ENCODE results near the gene AKR1B15.
"Not testable (repeated sequence)": the region's sequence is repeated elsewhere in the genome, so short reads cannot be mapped to it uniquely, and the experiment has no call there.

Gene AKR1B15

DNA sequence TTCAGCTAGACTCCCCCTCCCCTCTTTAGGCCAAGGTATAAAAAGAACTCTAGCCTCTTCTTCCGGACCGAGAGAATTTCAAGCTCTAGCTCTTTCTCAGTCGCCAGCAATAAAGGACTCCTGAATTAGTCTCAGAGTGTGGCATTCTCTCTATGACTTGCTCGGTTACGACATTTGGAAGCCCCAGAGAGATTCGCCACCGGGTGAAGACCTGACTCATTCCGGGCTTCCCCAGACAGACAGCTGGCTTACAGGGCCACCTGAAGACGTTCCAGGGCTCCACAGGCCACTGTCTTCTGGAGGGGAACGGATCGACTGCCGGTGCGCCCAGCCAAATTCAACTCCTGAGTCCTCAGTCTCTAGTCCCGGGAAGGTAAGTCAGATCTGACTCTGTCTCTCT, at the start of gene AKR1B15:
TSS of gene AKR1B15 (plus strand) at position 234 of the 400 bp plus-strand sequence. CDS start 15,510 bp downstream, outside the sequence.
- no peak for DNase-seq

DNA sequence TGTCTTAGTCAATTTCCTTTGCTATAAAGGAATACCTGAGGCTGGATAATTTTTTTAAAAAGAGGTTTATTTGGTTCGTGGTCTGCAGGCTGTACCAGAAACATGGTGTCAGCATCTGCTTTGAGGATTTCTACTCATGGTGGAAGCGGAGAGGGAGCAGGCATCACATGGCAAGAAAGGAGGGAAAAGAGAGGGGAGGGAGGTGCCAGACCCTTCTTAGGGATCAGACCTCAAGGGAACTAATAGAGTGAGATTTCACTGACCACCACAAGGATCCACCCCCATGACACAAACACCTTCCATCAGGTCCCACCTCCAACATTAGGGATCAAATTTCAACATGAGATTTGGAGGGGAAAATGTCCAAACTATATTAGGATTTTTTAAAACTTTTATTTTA, 48.5 kb upstream of the AKR1B15 start:
- no peak for DNase-seq

DNA sequence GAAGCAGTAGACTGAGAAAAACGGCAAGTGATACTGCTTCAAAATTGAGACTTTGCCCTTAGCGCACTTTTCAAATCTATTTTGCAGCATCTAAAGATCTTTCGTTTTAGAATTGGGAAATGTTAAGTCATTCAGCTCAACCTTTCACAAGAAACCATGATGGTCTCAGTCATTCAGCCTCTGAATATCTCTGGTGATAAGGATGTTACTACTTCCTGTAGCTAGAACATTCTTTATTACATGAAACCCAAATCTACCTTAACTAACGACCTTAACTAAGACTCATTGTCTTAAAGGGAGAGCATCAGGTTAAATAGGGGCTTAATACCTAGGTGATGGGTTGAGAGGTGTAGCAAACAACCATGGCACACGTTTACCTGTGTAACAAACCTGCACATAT, 47.9 kb upstream of the AKR1B15 start:
- no peak for DNase-seq

DNA sequence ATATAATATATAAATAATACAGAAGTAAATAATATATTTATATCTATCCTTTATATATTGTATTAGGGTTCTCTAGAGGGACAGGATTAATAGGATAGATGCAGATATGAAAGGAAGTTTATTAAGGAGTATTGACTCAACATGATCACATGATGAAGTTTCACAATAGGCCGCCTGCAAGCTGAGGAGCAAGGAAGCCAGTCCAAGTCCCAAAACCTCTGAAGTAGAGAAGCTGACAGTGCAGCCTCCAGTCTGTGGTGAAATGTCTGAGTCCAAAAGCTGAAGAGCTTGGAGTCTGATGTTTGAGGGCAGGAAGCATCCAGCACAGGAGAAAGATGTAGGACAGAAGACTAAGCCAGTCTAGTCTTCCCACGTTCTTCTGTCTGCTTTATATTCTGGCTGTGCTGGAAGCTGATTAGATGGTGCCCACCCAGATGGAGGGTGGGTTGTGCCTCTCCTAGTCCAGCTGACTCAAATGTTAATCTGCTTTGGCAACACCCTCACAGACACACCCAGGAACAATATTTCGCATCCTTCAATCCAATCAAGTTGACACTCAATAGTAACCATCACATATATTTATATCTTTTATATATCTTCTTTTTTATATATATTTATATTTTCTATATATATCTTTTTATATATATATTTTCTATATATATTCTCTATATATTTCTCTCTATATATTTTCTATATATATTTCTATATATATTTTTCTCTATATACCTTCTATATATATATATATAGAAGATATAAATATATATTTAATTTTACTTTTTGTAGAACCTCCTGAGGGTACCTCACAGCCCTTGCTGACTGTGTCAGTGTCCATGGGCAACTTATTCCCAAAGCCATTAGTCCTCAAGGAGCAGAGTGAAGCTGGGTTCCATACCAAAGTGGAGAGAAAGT, 46.2 kb upstream of the AKR1B15 start:
- DNase-seq, result no peak

DNA sequence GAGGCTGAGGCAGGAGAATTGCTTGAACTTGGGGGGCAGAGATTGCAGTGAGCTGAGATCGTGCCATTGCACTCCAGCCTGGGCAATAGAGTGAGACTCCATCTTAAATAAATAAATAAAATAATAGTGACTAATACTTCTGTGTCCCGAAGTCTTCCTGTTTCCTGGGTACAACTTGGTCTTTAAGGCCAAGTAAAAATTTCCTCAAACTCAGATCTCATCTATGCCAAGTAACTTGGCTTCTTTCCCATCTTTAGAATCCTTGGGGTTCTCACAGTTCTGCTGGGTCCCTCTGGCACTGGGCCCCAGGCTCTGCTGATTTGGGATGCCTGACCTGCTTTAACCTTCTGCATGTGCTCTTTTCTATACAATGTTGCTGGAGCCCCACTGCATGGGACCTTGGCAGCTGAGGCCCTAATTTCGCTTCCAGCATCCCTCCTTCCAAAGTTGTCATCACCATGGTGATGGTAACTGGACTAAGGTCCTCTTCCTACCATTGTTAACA, 44.2 kb upstream of the AKR1B15 start:
- DNase-seq, result no peak

DNA sequence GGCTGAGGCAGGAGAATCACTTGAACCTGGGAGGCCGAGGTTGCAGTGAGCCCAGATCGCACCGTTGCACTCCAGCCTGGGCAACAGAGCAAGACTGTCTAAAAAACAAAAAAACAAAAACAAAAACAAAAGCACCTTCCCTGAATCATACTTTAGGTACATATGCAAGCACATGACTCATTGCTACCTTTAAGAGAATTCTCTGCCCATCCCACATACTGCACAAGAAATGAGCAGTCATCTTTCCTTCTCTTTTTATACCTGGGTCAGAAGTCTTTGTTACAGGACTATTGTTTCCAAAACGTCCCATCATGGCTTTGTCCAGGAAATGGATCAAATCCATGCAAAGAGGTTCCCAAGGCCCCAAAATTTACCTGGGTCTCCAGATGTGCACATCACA, 43.1 kb upstream of the AKR1B15 start:
- DNase-seq, result no peak

DNA sequence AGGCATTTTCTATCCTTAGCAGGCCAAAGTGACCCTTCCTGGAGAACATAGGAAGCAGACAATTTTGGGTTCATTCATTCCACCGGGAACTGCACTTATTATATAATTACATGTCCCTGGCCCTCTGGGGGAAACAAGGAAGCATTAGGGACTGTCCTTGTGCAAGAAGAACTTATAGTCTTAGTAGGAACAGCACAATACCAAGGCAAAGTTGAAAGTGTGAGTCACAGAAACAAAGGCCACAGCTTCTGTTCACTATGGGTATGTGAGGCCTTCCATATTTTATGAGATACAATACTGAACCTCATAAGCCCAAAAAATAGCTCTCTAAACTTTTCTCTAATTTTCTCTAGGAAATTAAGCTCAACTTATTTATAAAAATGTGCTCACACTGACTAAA, 39.9 kb upstream of the AKR1B15 start:
- DNase-seq, result no peak

DNA sequence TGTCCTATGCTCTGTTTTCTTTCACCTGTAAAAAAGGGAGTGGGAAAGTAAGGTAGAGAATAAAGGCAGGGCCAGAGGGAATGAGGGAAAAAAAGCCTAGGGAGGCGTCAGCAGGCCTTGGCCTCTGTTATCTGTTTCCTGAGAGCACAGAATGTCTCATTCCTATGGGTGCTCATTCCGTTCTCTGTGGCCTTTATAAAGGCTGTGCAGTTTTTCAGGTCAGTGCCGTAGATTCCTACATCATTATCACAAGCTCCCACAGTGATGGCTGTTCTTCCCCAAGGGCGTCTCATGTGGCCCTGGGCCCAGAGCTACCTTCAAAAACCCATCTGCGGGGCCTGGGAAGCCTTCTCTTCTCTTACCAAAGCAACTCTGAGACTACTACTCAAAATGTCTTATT, 38.3 kb upstream of the AKR1B15 start:
- DNase-seq, result no peak

DNA sequence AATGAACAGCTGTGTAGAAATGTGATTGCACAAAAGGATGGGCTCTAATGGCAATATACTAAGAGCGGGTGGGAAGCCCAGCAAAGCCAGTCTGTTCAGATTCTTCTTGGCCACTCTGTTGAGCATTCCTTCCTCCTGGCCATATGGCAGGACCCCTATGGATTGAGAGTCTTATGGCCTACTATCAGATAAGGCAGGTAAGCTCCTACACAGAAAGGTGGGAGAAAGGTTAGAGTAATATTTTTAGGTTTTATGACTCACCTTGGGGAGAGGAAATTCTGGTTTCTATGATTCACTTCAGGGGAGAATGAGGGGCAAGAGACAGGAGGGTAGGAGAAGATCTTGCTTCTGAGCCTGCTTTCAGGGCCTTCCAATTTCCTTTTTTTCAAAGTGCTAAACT, 36.6 kb upstream of the AKR1B15 start:
- no peak for DNase-seq

DNA sequence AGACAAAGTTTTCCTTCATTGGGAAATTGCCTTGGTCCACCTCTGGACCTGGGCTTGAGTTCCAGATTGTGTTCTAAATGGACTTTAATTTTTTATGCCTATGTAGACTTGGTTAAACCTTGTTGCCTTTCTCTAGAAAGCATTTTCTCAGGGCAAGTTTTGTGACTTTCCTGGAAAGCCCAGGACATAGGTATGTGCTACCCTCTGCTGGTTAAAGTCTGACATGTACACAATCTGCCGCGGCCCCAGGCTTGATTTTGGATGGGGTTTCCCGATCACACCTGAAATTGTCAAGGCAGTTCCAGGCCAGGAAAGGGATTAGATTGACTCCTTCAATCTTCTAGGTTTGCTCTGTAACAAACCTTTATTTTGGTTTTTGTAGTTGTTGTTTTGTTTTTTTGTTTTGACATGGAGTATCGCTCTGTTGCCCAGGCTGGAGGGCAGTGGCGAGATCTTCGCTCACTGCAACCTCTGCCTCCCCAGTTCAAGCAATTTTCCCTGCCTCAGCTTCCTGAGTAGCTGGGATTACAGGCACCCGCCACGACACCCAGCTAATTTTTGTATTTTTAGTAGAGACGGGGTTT, 35.6 kb upstream of the AKR1B15 start:
- DNase-seq, result peak; percentile 36

DNA sequence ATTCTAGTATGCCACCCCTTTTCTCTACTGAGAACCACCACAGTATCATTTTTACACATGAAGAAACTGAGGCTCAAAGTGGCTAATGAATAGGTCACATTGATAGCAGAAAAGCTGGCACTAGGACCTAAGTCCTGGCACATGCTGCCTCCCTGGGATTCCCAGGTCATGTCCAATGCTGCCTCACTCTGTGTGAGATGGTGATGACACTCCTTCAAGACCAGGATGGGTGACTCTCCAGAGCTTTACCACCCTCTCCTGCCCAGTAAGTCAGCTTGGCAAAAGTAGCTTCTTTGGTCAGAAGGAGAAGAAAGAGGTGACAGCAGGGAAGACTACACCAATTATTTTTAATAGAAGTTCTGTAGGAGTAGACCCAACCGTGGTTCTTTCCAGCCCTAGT, 34.8 kb upstream of the AKR1B15 start:
- no peak for DNase-seq

DNA sequence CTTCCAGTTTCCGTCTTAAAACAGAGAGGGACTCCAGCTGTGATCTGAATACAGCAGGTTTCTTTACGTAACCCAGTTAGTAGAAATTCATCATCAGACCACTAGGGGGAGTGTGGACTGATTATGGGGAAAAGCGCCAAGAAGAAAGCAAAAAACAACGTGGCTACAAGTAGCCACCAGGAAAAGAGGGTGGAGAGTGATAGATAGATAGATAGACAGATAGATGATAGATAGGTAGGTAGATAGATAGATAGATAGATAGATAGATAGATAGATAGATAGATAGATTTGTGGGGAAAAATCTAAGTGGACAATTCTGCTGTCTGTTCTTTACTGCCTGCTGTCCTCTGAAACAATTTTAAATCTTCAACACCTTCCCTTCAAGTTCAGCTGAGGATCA, 34.2 kb upstream of the AKR1B15 start:
- peak; percentile 57 for DNase-seq

DNA sequence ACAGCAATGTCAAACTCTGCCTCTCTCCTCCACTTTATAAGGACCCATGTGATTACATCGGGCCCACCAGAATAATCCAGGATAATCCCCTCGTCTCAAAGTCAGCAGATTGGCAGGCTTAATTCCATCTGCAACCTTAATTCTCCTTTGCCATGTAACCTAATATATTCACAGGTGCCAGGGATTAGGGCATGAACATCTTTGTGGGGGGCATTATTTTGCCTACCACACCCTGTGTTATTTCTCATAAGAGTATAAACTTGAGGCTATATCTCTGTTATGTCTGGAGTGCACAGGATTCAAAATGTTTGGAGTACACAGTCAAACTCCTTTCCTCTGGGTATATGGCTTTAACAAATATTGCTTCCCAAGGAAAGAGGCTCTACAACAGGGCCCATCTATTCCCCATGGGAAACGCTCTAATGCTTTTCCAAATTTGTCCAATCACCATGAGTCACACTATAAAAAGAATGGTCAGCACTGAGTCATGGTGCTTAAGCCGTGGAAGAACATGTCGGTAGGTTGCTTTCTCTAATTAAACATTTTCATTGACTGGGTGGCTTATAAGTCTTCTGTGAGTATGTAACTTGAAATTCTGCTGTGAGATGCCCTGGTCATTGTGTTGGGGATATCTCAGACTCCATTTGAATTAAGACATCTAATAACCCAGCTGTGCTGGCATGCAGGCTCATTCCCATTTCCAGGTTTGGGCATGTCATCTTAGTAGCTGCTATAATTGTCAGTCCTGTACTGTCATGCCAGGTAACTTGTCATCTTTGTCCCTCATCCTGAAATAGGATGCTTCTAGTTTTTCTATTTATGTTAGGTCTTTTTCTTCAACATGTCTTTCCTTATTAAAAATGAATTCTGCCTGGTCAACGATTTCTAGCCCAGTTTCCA, 33.1 kb upstream of the AKR1B15 start:
- DNase-seq, result no peak

DNA sequence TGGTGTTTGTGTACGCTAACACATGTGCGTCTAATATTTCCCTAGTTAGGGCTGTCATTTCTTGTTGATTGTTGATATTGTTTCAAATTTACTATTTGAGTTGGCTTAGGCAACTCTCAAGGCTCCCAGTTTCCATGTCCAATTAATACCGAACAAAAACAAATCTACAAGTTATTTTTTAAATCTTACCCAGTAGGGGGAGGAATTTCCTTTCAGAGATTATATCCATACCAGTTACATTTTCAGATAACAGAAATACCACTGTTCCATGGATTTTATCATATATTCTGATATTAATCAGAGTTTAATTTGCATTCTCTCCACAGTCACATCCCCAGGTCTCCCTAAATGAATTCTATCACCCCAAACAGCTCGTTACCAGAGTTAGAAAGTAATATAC, 28.8 kb upstream of the AKR1B15 start:
- DNase-seq, result no peak

DNA sequence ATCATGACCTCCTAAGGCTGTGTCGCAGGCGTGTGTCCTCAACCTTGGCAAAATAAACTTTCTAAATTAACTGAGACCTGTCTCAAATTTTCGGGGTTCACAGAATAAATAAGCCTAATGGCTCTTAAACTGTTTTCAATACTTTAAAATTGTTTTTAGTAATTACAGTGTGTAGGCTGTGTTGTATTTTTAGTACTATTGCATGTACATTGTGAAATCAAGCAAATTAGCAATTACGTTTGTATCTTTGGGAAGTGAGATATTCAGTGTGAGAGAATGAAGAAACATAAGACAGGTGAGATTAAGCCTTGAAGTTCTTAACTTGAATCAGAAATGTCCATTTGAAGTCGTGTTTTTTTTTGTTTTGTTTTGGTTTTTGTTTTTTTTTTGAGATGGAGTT, 26.3 kb upstream of the AKR1B15 start:
- no peak for DNase-seq

DNA sequence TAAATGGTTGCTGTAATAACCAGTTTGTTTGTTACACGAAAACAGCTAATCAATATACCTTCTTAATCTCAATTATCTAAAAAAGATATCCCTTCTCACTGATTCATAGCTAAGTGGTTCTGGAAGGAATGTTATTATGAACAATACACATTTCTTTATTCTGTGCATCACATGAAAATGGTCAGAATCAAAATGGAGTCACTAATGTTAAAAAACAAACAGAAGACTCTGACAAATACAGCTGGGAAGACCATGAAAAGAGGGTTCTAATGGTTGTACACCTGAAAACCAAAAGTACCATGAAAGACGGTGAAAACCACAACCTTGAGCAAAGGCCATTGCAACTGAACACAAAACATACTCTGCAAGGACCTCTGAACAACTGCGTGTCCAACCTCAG, 23.5 kb upstream of the AKR1B15 start:
- DNase-seq, result not testable (repeated sequence)

DNA sequence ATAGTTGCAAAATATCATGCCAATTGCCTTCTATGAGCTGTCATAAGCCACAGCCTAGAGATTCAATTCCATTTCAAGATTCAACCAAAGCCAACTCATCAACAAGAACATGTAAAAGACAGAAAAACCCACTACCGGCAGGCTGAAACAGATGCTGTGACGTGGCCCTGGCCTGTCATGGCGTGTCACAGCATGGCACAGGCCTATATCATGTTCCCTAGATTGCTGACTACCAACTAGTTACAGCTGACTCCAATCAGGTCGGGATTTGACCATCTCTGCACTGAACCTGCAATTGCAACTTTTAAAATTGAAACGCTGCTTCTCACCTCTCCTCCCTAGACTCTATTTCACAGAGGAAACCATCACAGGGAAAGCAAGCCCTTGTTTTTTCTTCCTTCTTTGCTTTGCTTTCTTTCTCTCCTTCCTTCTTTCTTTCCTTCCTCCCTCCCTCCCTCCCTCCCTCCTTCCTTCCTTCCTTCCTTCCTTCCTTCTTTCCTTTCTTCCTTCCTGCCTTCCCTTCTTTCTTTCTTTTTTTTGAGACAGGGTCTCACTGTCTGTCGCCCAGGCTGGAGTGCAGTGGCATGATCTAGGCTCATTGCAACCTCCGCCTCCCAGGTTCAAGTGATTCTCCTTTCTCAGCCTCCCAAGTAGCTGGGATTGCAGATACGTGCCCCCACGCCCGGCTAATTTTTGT, 22.2 kb upstream of the AKR1B15 start:
- DNase-seq, result not testable (repeated sequence)

DNA sequence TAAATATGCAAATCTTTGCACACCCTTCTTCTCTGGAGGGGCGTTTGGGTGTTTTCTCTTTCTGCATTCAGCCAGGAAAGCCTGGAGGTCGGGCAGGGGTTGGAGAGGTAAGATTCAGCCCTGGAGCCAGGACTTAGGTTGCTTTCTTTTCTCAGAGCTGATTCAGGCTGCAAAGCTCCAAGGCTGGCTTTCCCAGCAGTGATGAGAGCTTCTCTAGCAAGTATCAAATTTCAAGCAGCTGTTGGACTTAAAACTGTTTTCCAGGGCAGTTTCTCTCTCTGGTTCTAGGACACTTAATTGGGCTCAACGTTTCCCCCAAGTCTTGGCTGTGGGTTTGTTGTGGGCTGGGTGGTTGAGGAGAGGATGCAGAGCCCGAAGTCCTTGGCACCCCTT, 20.9 kb upstream of the AKR1B15 start:
- DNase-seq, result peak; percentile 30

DNA sequence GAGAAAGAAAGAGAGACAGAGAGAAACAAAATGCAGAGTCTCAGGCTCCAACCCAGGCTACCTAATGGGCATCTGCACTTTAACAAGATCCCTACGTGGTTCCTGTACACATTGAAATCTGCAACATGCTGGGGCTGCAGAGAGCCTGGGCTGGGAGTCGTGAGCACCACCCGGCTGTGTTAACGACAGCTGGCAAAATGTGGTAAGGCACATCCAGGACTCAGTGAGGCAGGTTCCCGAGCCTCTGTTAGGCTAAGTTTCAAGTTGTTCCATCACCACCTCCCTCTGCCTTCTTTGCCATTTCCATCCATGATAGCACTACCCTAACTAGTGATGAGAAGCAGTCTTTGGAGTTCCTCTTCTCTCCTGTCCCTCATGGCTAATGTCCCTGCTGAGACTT, 20.2 kb upstream of the AKR1B15 start:
- no peak for DNase-seq

DNA sequence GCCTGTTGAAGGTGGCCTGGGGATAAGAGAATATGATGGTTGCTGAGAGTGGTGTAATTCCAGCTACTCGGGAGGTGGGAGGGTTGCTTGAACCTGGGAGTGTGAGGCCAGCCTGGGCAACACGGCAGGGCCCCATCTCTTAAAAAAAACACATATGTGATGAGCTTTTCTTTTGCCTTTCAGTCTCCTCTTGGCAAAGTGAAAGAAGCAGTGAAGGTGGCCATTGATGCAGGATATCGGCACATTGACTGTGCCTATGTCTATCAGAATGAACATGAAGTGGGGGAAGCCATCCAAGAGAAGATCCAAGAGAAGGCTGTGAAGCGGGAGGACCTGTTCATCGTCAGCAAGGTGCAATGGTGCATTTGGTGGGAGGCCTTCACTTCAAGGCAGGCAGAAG, 18.4 kb upstream of the AKR1B15 start:
- DNase-seq, result no peak

DNA sequence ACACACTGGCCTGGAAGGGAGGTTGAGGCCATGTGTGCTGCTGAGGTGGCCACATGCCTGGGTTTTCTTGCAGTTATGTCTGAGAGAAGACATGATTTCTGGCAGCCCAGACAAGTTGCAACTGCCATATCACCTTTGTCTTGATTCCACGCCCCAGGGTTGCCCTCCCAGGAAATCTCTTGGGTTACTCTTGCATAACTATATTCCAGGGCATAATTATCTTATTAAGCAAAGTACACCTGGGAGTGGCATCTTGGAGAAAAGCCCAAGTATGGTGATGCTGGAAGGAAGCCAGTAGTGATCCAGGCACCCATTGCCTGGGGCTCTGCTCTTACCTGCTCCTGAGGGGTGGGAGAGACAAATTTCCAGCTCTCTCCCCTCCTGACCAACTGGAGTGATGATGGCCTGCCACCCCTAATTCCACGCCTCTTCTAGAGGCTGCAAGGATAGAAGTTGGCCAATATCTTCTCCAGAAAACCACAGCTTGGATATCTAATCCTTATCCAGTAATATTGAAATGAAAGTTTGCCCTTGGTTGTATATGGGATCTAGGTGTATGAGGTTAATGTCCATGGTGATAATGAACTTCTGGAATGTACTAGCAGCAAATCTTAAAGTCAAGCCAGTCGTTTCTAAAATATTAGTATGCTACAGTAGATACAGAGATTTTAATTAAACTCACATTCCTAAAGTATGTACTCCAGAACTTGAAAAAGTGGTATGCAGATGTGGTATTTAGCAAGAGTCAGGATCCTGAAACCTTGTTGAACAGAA, 16.5 kb upstream of the AKR1B15 start:
- peak; percentile 53 for DNase-seq

DNA sequence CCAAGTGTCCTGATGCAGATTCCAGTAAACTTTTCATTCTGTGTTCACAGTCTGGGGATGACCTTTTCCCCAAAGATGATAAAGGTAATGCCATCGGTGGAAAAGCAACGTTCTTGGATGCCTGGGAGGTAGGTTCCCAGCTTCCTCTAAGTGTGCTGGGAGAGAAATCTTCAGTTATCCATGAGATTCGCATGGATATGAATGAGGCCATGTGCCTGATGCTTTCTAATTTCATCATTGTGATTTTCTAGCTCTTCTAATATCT, 16.0 kb upstream of the AKR1B15 start:
- no peak for DNase-seq

All from NCI-H1105 treated with DMSO at 0.1 percent for 48 hours (cell line).